Ascending aorta (tissue), 2 donors: ENCODE results near the gene TRIM29. TPM values are rescaled to one million over a fixed set of nuclear protein-coding genes. Genes with fewer than 3 reads are reported as not detected.
A peak's percentile ranks its signal among the peaks of the same experiment; 100 is the strongest.

Source experiments
- DNase-seq, 2 donors: peaks; one replicate each; pipeline ENCODE4 v3.0.0-alpha.2; 2019; ENCODE audit warnings: low spot score in 2 of 2
- H3K27ac ChIP-seq, 2 donors: fragments of 200-600 bp; sonication (generic); one replicate each; pipeline ENCODE4 v1.5.1; 2016 to 2017; ENCODE audit warnings: mild to moderate bottlenecking in 1 of 2
- H3K27me3 ChIP-seq: fragments of 200-600 bp; sonication (generic); one replicate; pipeline ENCODE4 v1.5.1; 2017
- H3K36me3 ChIP-seq, 2 donors: fragments of 200-600 bp; sonication (generic); one replicate each; pipeline ENCODE4 v1.5.1; 2016
- H3K4me1 ChIP-seq, 2 donors: fragments of 200-600 bp; sonication (generic); one replicate each; pipeline ENCODE4 v1.5.1; 2016 to 2017; ENCODE audit warnings: mild to moderate bottlenecking in 1 of 2
- H3K4me3 ChIP-seq, 2 donors: fragments of 200-600 bp; sonication (generic); one replicate each; pipeline ENCODE4 v1.5.1; 2016 to 2017; ENCODE audit warnings: mild to moderate bottlenecking in 1 of 2
- H3K9me3 ChIP-seq, 2 donors: fragments of 200-600 bp; sonication (generic); one replicate each; pipeline ENCODE4 v1.5.1; 2016
- intact Hi-C: fragments of 100-400 bp; cut with DNase I; formaldehyde crosslinking; loops from one replicate; pipeline ENCODE4 v1.15.1; 2023
- total RNA-seq: library from RNA; depleted of rRNA; stranded (reverse); fragments of >200 nt; gene quantifications from one replicate; pipeline ENCODE4 v1.1.0, GENCODE V29; 2016
- TF ChIP-seq, protein P1 (sequence below), 3 experiments: fragments of 200-600 bp in 2 of 3; fragments of 450-650 bp in 1 of 3; sonication (generic) in 2 of 3; IDR thresholded peaks; one replicate each; pipeline ENCODE4 v1.5.1; 2016 to 2019; ENCODE audit warnings: antibody characterized with exemption in 3 of 3, mild to moderate bottlenecking in 1 of 3, moderate library complexity in 1 of 3

TRIM29 gene
- total RNA-seq, 1 donor from 2014 or later, result 0.43 TPM

DNA sequence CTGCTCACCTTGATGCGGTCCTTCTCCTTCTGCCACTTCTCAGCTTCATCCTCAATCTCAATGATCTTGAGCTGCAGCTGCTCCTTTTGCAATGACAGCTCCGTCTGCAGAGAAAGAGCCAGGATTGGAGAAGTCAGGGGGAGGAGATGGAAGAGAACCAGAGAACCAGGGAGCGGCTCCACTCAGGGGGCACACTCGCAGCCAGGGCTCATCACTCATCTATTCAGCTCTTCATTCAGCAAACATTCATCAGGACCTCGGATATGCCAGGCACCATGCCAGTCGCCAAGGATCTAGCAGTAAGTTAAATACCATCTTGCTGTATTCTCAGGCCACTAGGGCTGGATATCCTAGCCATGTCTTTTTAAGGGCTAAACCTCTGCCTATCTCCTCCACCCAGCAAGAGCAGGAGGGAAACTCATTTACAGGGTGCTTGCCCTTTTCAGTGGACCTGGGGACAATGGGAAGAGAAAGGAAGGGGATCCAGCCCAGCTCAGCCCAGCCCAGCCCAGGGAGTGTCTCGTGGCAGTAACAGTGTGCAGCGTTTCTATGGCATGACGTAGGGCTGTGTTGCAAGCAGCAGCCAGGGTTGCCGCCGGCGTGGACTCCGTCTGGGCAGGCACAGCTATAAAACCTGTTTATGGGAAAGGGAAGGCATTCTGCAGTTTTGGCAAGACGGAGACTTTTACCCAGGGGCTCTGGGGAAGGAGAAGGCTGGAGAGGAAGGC, 9.4 kb downstream of the TRIM29 start:
- TF ChIP-seq, protein P1, sequence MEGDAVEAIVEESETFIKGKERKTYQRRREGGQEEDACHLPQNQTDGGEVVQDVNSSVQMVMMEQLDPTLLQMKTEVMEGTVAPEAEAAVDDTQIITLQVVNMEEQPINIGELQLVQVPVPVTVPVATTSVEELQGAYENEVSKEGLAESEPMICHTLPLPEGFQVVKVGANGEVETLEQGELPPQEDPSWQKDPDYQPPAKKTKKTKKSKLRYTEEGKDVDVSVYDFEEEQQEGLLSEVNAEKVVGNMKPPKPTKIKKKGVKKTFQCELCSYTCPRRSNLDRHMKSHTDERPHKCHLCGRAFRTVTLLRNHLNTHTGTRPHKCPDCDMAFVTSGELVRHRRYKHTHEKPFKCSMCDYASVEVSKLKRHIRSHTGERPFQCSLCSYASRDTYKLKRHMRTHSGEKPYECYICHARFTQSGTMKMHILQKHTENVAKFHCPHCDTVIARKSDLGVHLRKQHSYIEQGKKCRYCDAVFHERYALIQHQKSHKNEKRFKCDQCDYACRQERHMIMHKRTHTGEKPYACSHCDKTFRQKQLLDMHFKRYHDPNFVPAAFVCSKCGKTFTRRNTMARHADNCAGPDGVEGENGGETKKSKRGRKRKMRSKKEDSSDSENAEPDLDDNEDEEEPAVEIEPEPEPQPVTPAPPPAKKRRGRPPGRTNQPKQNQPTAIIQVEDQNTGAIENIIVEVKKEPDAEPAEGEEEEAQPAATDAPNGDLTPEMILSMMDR (IDR thresholded peaks at IDR 0.05), result no peak
- H3K27me3 ChIP-seq, result no peaks in the 10 kb centered on the region
- no peak overlapping the region for H3K4me3 ChIP-seq
- no peaks in the 10 kb centered on the region for H3K9me3 ChIP-seq
- H3K4me1 ChIP-seq, result no peaks in the 10 kb centered on the region
- intact Hi-C loops, result no loop called here
- H3K36me3 ChIP-seq, result no peaks in the 10 kb centered on the region
- H3K27ac ChIP-seq, result peak overlapping the region in 1 of 2 donors; percentile 57
- DNase-seq, result peak; percentile 17 to 77

DNA sequence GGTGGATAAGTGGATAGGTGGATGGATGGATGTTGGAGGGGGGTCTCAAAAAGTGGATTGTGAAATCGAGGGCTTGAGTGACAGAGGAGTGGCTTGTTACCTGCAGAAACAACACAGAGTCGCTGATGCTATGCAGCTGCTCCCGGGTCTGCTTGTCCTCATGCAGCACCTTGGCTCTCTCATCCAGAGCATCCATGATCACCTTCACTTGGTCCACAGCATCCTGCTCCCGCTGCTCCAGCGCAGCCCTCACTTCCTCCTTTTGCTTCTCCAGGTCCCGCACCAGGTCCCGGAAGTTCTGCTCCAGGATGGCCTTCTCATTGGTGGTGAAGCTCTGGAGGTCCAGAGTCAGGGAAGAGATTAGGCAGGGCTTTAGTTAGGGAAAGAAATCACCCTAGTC, 10.7 kb downstream of the TRIM29 start:
- DNase-seq, result no peak
- no peaks in the 10 kb centered on the region for H3K36me3 ChIP-seq
- no peak overlapping the region for H3K4me3 ChIP-seq
- no peaks in the 10 kb centered on the region for H3K27me3 ChIP-seq
- no peak overlapping the region for H3K27ac ChIP-seq
- TF ChIP-seq, protein P1 (IDR thresholded peaks at IDR 0.05), result no peak
- intact Hi-C loops, result no loop called here
- no peaks in the 10 kb centered on the region for H3K4me1 ChIP-seq
- H3K9me3 ChIP-seq, result no peaks in the 10 kb centered on the region

GRCh38 chr11:120126620-120127019, 11.3 kb downstream of the TRIM29 start:
- DNase-seq, result no peak
- intact Hi-C loops, result no loop called here
- TF ChIP-seq, protein P1 (IDR thresholded peaks at IDR 0.05), result no peak
- no peaks in the 10 kb centered on the region for H3K9me3 ChIP-seq
- H3K4me3 ChIP-seq, result no peak overlapping the region
- no peak overlapping the region for H3K27ac ChIP-seq
- no peaks in the 10 kb centered on the region for H3K27me3 ChIP-seq
- no peaks in the 10 kb centered on the region for H3K4me1 ChIP-seq
- no peaks in the 10 kb centered on the region for H3K36me3 ChIP-seq

DNA sequence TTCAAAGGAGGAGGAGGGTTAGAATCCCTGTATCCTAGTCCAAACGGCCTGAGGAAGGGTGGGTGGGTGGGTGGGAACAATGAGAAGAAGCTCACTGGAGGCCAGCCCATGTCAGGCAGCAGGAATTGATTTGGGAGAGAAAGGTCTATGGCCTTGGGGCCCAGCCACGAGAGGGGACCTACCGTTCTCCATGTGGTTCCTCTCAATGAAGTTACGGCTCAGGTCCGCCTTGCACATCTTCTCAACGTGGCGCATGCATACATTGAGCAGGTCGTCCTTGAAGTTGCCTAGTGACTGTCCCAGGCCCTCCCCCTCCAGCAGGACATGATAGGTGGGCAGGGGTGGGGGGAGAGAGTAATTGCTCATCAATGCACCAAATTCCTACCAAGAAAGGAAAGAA, 12.4 kb downstream of the TRIM29 start:
- Histone ChIP-seq H3K9me3 (no peaks in the 10 kb centered on the region), H3K27me3 (no peaks in the 10 kb centered on the region), H3K4me1 (no peaks in the 10 kb centered on the region), H3K4me3 (no peak overlapping the region), H3K27ac (no peak overlapping the region), H3K36me3 (no peaks in the 10 kb centered on the region)
- intact Hi-C loops, result no loop called here
- DNase-seq, result no peak
- TF ChIP-seq, protein P1 (IDR thresholded peaks at IDR 0.05), result no peak

- H3K27ac ChIP-seq, result no peak overlapping the region
- no peaks in the 10 kb centered on the region for H3K4me1 ChIP-seq
- TF ChIP-seq, protein P1 (IDR thresholded peaks at IDR 0.05), result no peak
- no peaks in the 10 kb centered on the region for H3K9me3 ChIP-seq
- H3K4me3 ChIP-seq, result no peak overlapping the region
- no peaks in the 10 kb centered on the region for H3K27me3 ChIP-seq
- DNase-seq, result no peak
- no peaks in the 10 kb centered on the region for H3K36me3 ChIP-seq
- intact Hi-C loops, result no loop called here
Measured at GRCh38 chr11:120125024-120125423, 12.9 kb downstream of the TRIM29 start.
